SJCRH30 (cell line): Measurements from ENCODE around the gene TBXA2R. TPM values are rescaled to one million over a fixed set of nuclear protein-coding genes. Genes with fewer than 3 reads are reported as not detected.
"Not testable (repeated sequence)": the region's sequence is repeated elsewhere in the genome, so short reads cannot be mapped to it uniquely, and the experiment has no call there.

Experiments
- DNase-seq, 2 experiments: peaks; one replicate each; pipeline ENCODE4 v3.0.0-alpha.2; 2015 to 2020
- H3K27ac ChIP-seq: fragments of 250-450 bp; sonication (Bioruptor Pico); 2 replicates; pipeline ENCODE4 v1.5.1; 2020; ENCODE audit warnings: mild to moderate bottlenecking, moderate library complexity
- H3K27me3 ChIP-seq: fragments of 250-450 bp; sonication (Bioruptor Pico); 2 replicates; pipeline ENCODE4 v1.5.1; 2020; ENCODE audit warnings: mild to moderate bottlenecking, moderate library complexity
- H3K36me3 ChIP-seq: fragments of 250-450 bp; sonication (Bioruptor Pico); 2 replicates; pipeline ENCODE4 v1.5.1; 2020; ENCODE audit warnings: mild to moderate bottlenecking, moderate library complexity
- H3K4me1 ChIP-seq: fragments of 250-450 bp; sonication (Bioruptor Pico); 2 replicates; pipeline ENCODE4 v1.5.1; 2020; ENCODE audit warnings: mild to moderate bottlenecking, moderate library complexity
- H3K4me3 ChIP-seq: fragments of 250-450 bp; sonication (Bioruptor Pico); 2 replicates; pipeline ENCODE4 v1.5.1; 2020; ENCODE audit warnings: mild to moderate bottlenecking, moderate library complexity
- H3K9me3 ChIP-seq: fragments of 250-450 bp; sonication (Bioruptor Pico); replicated peaks from 2 replicates; pipeline ENCODE4 v1.5.1; 2020; ENCODE audit warnings: mild to moderate bottlenecking, moderate library complexity
- total RNA-seq: library from RNA; depleted of rRNA; stranded (reverse); fragments of >200 nt; shearing (Covaris generic); gene quantifications from 2 replicates; pipeline ENCODE4 v1.2.3, GENCODE V29; 2014; rRNA removed

Gene TBXA2R
- total RNA-seq, result 0.06 and 0.13 TPM in 2 replicates

- Histone ChIP-seq H3K9me3 (no peaks in the 10 kb centered on the region), H3K27me3 (peaks cover 9% of the 10 kb centered on the region; the same call in 1 of the 2 replicates), H3K4me1 (no peaks in the 10 kb centered on the region; the same call in 1 of the 2 replicates), H3K36me3 (peaks cover under 1% of the 10 kb centered on the region; the same call in 1 of the 2 replicates), H3K27ac (no peak within 1 kb of the TSS), H3K4me3 (peak within 1 kb of the TSS; percentile 66)
- DNase-seq, result peak; percentile 75 to 77
These were observed at the start of gene TBXA2R for GRCh38 chr19:3606690-3607289. Gene TBXA2R (minus strand): TSS chr19:3606875. CDS start chr19:3600634, 6,241 bp downstream.

DNA sequence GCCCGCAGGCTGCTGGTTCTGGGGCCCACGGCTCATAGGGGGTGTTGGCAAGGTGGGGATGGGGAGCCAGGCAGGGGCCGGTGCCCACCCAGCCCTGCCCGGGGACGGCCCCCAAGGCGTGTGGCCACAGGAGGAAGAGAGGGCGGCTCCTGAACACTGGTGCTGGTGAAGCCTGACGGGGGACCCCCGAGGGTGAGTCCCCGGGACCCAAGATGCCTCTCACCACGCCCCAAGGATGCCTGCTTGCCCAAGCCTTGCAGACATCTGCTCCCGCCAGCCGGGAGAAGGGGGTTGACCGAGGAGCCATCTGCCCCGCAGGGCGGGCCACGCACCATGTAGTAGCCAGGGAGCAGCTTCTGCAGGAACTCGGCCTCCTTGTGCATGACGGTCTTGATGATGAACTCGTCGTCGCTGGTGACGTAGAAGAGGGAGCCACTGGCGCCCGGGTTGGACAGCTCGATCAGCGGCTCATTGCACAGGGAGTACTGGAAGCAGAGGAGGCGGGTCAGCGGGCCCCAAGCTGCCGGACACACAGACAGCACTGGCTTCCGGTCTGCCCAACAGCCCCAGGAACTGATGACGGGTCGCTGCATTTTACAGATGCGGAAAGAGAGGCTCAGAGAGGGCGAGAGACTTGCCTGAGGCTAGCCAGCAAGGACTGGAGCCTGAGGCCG lies 49.5 kb upstream of the TBXA2R start:
- peak overlapping the region; percentile 30 for H3K4me3 ChIP-seq
- no peaks in the 10 kb centered on the region for H3K27me3 ChIP-seq
- H3K4me1 ChIP-seq, result peaks cover 22% of the 10 kb centered on the region
- H3K9me3 ChIP-seq, result no peaks in the 10 kb centered on the region
- DNase-seq, result peak; percentile 68 to 78
- H3K36me3 ChIP-seq, result peaks cover 6% of the 10 kb centered on the region; the same call in 1 of the 2 replicates
- peak overlapping the region; percentile 89 for H3K27ac ChIP-seq

- peak; percentile 97 to 98 for DNase-seq
- Histone ChIP-seq H3K27ac (peak overlapping the region; percentile 89), H3K4me1 (peaks cover 16% of the 10 kb centered on the region), H3K36me3 (peaks cover 5% of the 10 kb centered on the region; the same call in 1 of the 2 replicates), H3K4me3 (peak overlapping the region; percentile 30), H3K27me3 (no peaks in the 10 kb centered on the region), H3K9me3 (no peaks in the 10 kb centered on the region)
These were observed 48.9 kb upstream of the TBXA2R start for GRCh38 chr19:3655402-3656072.

GRCh38 chr19:3653865-3654513 lies 47.3 kb upstream of the TBXA2R start:
- Histone ChIP-seq H3K36me3 (peaks cover 5% of the 10 kb centered on the region; the same call in 1 of the 2 replicates), H3K4me1 (peaks cover 14% of the 10 kb centered on the region), H3K27ac (no peak overlapping the region), H3K4me3 (no peak overlapping the region), H3K9me3 (no peaks in the 10 kb centered on the region), H3K27me3 (no peaks in the 10 kb centered on the region)
- peak in 1 of 2 experiments; percentile 44 for DNase-seq

- Histone ChIP-seq H3K27me3 (no peaks in the 10 kb centered on the region), H3K4me3 (no peak overlapping the region), H3K27ac (no peak overlapping the region), H3K9me3 (no peaks in the 10 kb centered on the region), H3K4me1 (peaks cover 14% of the 10 kb centered on the region), H3K36me3 (peaks cover 5% of the 10 kb centered on the region; the same call in 1 of the 2 replicates)
- no peak for DNase-seq
These were observed 46.6 kb upstream of the TBXA2R start for GRCh38 chr19:3653081-3653795.

GRCh38 chr19:3652422-3652821 lies 45.7 kb upstream of the TBXA2R start:
- H3K9me3 ChIP-seq, result no peaks in the 10 kb centered on the region
- H3K4me1 ChIP-seq, result peaks cover 14% of the 10 kb centered on the region
- no peak for DNase-seq
- H3K4me3 ChIP-seq, result no peak overlapping the region
- no peak overlapping the region for H3K27ac ChIP-seq
- no peaks in the 10 kb centered on the region for H3K27me3 ChIP-seq
- peaks cover 5% of the 10 kb centered on the region; the same call in 1 of the 2 replicates for H3K36me3 ChIP-seq

GRCh38 chr19:3651684-3652083 lies 45.0 kb upstream of the TBXA2R start:
- Histone ChIP-seq H3K4me1 (peaks cover 14% of the 10 kb centered on the region), H3K36me3 (no peaks in the 10 kb centered on the region), H3K4me3 (no peak overlapping the region)

GRCh38 chr19:3649888-3650287 lies 43.2 kb upstream of the TBXA2R start:
- Histone ChIP-seq H3K9me3 (no peaks in the 10 kb centered on the region), H3K4me3 (no peak overlapping the region), H3K27ac (no peak overlapping the region), H3K36me3 (peaks cover 2% of the 10 kb centered on the region; the same call in 1 of the 2 replicates), H3K4me1 (no peaks in the 10 kb centered on the region), H3K27me3 (no peaks in the 10 kb centered on the region)
- no peak for DNase-seq

More at GRCh38 chr19:3651684-3652083, 45.0 kb upstream of the TBXA2R start:
- H3K27me3 ChIP-seq, result no peaks in the 10 kb centered on the region
- no peaks in the 10 kb centered on the region for H3K9me3 ChIP-seq
- no peak for DNase-seq
- no peak overlapping the region for H3K27ac ChIP-seq

GRCh38 chr19:3648037-3648905 lies 41.6 kb upstream of the TBXA2R start:
- peaks cover 2% of the 10 kb centered on the region; the same call in 1 of the 2 replicates for H3K36me3 ChIP-seq
- H3K4me3 ChIP-seq, result no peak overlapping the region
- H3K4me1 ChIP-seq, result no peaks in the 10 kb centered on the region
- no peak overlapping the region for H3K27ac ChIP-seq
- no peak for DNase-seq
- no peaks in the 10 kb centered on the region for H3K9me3 ChIP-seq
- no peaks in the 10 kb centered on the region for H3K27me3 ChIP-seq

- not testable (repeated sequence) for H3K9me3 ChIP-seq, H3K27ac ChIP-seq, H3K36me3 ChIP-seq, H3K4me1 ChIP-seq, H3K4me3 ChIP-seq, H3K27me3 ChIP-seq, DNase-seq
These were observed 40.4 kb upstream of the TBXA2R start for GRCh38 chr19:3647102-3647501.

DNA sequence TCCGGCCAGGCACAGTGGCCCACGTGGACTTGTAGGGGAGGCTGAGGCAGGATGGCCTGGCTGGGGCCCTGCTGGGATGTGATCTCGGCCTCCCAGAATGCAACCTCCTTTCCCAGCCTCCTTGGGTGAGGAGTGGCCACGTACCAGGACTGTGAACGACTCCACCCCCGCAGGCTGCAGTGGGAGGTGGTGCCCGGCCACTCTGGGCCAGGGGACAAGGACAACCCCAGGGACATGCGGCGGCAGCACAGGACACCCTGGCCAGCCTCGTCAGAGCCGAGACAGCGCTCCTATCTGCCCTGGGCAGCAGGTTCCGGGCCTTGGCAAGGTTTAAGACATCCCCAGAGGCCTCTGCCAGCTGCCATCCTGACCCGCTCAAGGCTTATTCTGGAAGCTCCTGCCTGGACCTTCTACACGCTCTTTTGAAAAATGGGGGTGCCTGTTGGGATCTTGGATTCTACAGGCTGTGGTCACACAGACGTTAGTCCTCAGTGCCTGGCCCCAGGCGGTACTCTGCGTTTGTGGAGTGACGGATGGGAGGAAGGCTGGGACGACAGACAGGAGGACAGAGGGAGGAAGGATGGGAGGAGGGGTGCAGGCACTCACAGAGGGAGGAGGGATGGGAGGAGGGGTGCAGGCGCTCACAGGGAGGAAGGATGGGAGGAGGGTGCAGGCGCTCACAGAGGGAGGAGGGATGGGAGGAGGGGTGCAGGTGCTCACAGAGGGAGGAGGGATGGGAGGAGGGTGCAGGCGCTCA lies 39.8 kb upstream of the TBXA2R start:
- DNase-seq, result no peak
- H3K27me3 ChIP-seq, result no peaks in the 10 kb centered on the region
- peaks cover 2% of the 10 kb centered on the region; the same call in 1 of the 2 replicates for H3K36me3 ChIP-seq
- no peaks in the 10 kb centered on the region for H3K9me3 ChIP-seq
- H3K27ac ChIP-seq, result no peak overlapping the region
- no peaks in the 10 kb centered on the region for H3K4me1 ChIP-seq
- no peak overlapping the region for H3K4me3 ChIP-seq

DNA sequence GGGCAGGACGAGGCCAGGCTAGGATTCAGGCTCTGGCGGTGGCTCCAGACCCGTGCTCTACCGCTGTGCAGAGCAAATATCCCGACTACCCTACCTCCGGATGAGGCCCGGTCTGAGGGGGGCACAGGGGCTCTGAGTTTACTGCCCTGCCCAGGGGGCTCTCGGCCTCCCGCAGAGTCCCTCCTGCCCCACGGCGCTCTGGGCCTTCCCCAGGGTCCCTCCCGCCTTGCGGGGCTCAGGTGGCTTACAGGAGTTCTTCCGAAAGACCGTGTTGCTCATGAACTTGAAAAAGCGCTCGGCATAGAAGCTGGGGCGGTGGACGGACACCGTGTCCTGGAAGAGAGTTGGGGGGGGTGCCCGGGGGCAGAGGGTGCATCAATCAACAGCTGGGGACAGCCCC lies 39.1 kb upstream of the TBXA2R start:
- Histone ChIP-seq H3K4me1 (no peaks in the 10 kb centered on the region), H3K4me3 (no peak overlapping the region), H3K36me3 (peaks cover 2% of the 10 kb centered on the region; the same call in 1 of the 2 replicates), H3K27me3 (no peaks in the 10 kb centered on the region), H3K27ac (no peak overlapping the region), H3K9me3 (no peaks in the 10 kb centered on the region)
- DNase-seq, result no peak

DNA sequence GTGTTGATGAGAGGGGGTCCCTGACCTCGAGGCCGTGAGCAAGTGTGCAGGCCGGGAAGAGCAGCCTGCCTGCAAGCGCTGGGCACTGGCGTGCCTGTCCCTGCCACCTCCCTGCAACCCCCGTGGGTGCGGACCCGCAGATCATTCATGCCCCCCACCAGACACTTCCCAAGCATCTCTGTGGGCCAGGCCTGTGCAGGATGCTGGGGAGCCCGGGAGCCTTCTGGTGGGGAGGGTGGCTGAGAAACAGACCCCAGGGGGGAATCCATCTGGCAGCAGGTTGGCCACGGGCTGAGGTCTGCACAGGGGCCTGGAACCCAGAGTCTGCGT lies 38.4 kb upstream of the TBXA2R start:
- Histone ChIP-seq H3K4me3 (no peak overlapping the region), H3K4me1 (no peaks in the 10 kb centered on the region), H3K36me3 (peaks cover 2% of the 10 kb centered on the region; the same call in 1 of the 2 replicates), H3K27me3 (no peaks in the 10 kb centered on the region), H3K27ac (0 out of 2 replicates have a peak overlapping the region, but pooled peaks have one; percentile 14), H3K9me3 (no peaks in the 10 kb centered on the region)
- DNase-seq, result no peak
